ENCODE results near the gene RAP1GAP2. TPM values are rescaled to one million over a fixed set of nuclear protein-coding genes. Genes with fewer than 3 reads are reported as not detected.

RAP1GAP2 gene
- total RNA-seq, 2 experiments from 2014 or later = 0.31 to 0.50 TPM

GRCh38 chr17:2909846-2910234 is 113.6 kb downstream of the RAP1GAP2 start:
- no peaks in the 10 kb centered on the region for H3K27me3 Mint-ChIP-seq
- H3K27ac Mint-ChIP-seq = no peak overlapping the region
- ATAC-seq = no peak
- H3K4me1 Mint-ChIP-seq (ENCODE audit: low read depth) = peaks cover 7% of the 10 kb centered on the region
- TF ChIP-seq CTCF (IDR thresholded peaks at IDR 0.05) = no peak
- intact Hi-C loops (cut with micrococcal nuclease) = no loop called here
- H3K4me3 Mint-ChIP-seq = no peak overlapping the region
- POLR2A ChIA-PET = no interaction called here
- H3K9me3 Mint-ChIP-seq = peaks cover 8% of the 10 kb centered on the region
- peaks cover 8% of the 10 kb centered on the region for H3K36me3 Mint-ChIP-seq (ENCODE audit: low read depth)
- CTCF ChIA-PET = interaction anchor here (0.6 kb wide), 1 partner anchor 21 kb away, joined by 3 read pairs; no protein-coding TSS in a partner anchor
- no peak for DNase-seq

- TF ChIP-seq CTCF (IDR thresholded peaks at IDR 0.05) = no peak
- no peak for DNase-seq
- H3K27ac Mint-ChIP-seq = no peak overlapping the region
- intact Hi-C loops (cut with micrococcal nuclease) = no loop called here
- peaks cover 6% of the 10 kb centered on the region for H3K36me3 Mint-ChIP-seq (ENCODE audit: low read depth)
- CTCF ChIA-PET = interaction anchor here (0.8 kb wide), 1 partner anchor 85 kb away, joined by 3 read pairs; no protein-coding TSS in a partner anchor
- peaks cover 8% of the 10 kb centered on the region for H3K9me3 Mint-ChIP-seq
- POLR2A ChIA-PET = no interaction called here
- no peak overlapping the region for H3K4me3 Mint-ChIP-seq
- H3K27me3 Mint-ChIP-seq = no peaks in the 10 kb centered on the region
- ATAC-seq = no peak
- peaks cover 7% of the 10 kb centered on the region for H3K4me1 Mint-ChIP-seq (ENCODE audit: low read depth)
Observed at GRCh38 chr17:2911035-2911754, 115.0 kb downstream of the RAP1GAP2 start.

- no peak for ATAC-seq
- intact Hi-C loops (cut with micrococcal nuclease) = no loop called here
- no peak for DNase-seq
- Mint-ChIP-seq H3K4me1 (ENCODE audit: low read depth) (peaks cover 7% of the 10 kb centered on the region), H3K27ac (no peak overlapping the region), H3K36me3 (ENCODE audit: low read depth) (peaks cover 6% of the 10 kb centered on the region), H3K27me3 (no peaks in the 10 kb centered on the region), H3K9me3 (peaks cover 6% of the 10 kb centered on the region), H3K4me3 (no peak overlapping the region)
- ChIA-PET CTCF (interaction anchor here (0.8 kb wide), 1 partner anchor 85 kb away, joined by 3 read pairs; no protein-coding TSS in a partner anchor), POLR2A (no interaction called here)
- TF ChIP-seq CTCF (IDR thresholded peaks at IDR 0.05) = no peak
Observed at GRCh38 chr17:2911755-2912111, 115.5 kb downstream of the RAP1GAP2 start.

GRCh38 chr17:2912754-2913153 is 116.5 kb downstream of the RAP1GAP2 start:
- ATAC-seq (no peak), DNase-seq (no peak)
- no peaks in the 10 kb centered on the region for H3K27me3 Mint-ChIP-seq
- TF ChIP-seq CTCF (IDR thresholded peaks at IDR 0.05) = no peak
- H3K36me3 Mint-ChIP-seq (ENCODE audit: low read depth) = peaks cover 3% of the 10 kb centered on the region
- CTCF ChIA-PET = no interaction called here
- H3K9me3 Mint-ChIP-seq = no peaks in the 10 kb centered on the region
- H3K4me1 Mint-ChIP-seq (ENCODE audit: low read depth) = peaks cover 7% of the 10 kb centered on the region
- H3K4me3 Mint-ChIP-seq = no peak overlapping the region
- intact Hi-C loops (cut with micrococcal nuclease) = no loop called here
- no peak overlapping the region for H3K27ac Mint-ChIP-seq
- POLR2A ChIA-PET = no interaction called here

GRCh38 chr17:2916461-2916860 is 120.2 kb downstream of the RAP1GAP2 start:
- no peaks in the 10 kb centered on the region for H3K4me1 Mint-ChIP-seq (ENCODE audit: low read depth)
- no peak for DNase-seq
- intact Hi-C loops (cut with micrococcal nuclease) = no loop called here
- H3K4me3 Mint-ChIP-seq = no peak overlapping the region
- H3K27ac Mint-ChIP-seq = no peak overlapping the region
- ATAC-seq = no peak
- H3K36me3 Mint-ChIP-seq (ENCODE audit: low read depth) = no peaks in the 10 kb centered on the region
- no peaks in the 10 kb centered on the region for H3K27me3 Mint-ChIP-seq
- CTCF ChIA-PET = interaction anchor here (1.7 kb wide), 1 partner anchor 9 kb away, joined by 5 read pairs; no protein-coding TSS in a partner anchor
- TF ChIP-seq CTCF (IDR thresholded peaks at IDR 0.05) = no peak
- no peaks in the 10 kb centered on the region for H3K9me3 Mint-ChIP-seq
- POLR2A ChIA-PET = no interaction called here

Measured in activated CD8-positive, alpha-beta T cell treated with anti-CD3 and anti-CD28 coated beads for 36 hours (primary cell).